Activated CD8-positive, alpha-beta memory T cell treated with anti-CD3 and anti-CD28 coated beads, Interleukin-2, amount 10 ng/mL, durations not matched to agents 7 days and 5 days (primary cell): ENCODE data around the gene ARHGAP6. TPM values are rescaled to one million over a fixed set of nuclear protein-coding genes. Genes with fewer than 3 reads are reported as not detected.

Experiments
- ATAC-seq: fragments of 150-1000 bp; cut with Tn5 transposase; one replicate; pipeline ENCODE4 v1.10.0; 2021; ENCODE audit warnings: moderate library complexity
- CTCF ChIA-PET: fragments of 350-600 bp; sonication (Branson Sonifier 250); formaldehyde crosslinking; loops from one replicate; lab custom pipeline; 2021; ENCODE audit warnings: antibody characterized with exemption; lab: Charles Lee
- DNase-seq: peaks from one replicate; pipeline ENCODE4 v3.0.0-alpha.2; 2020
- H3K27ac Mint-ChIP-seq: one replicate; pipeline ENCODE4 v1.8.0; 2021; ENCODE audit warnings: mild to moderate bottlenecking, mixed read lengths
- H3K27me3 Mint-ChIP-seq: one replicate; pipeline ENCODE4 v1.8.0; 2021; ENCODE audit warnings: mixed read lengths
- H3K36me3 Mint-ChIP-seq: one replicate; pipeline ENCODE4 v1.8.0; 2021; ENCODE audit warnings: mild to moderate bottlenecking, mixed read lengths
- H3K4me1 Mint-ChIP-seq: one replicate; pipeline ENCODE4 v1.8.0; 2021; ENCODE audit warnings: mixed read lengths
- H3K4me3 Mint-ChIP-seq: one replicate; pipeline ENCODE4 v1.8.0; 2021; ENCODE audit warnings: mild to moderate bottlenecking, moderate library complexity, mixed read lengths
- H3K9me3 Mint-ChIP-seq: one replicate; pipeline ENCODE4 v1.8.0; 2022; ENCODE audit warnings: low read depth, mixed read lengths
- microRNA-seq: library from miRNA; unstranded; fragments of <30 nt; microRNA quantifications from one replicate; pipeline ENCODE4 v1.2.0, GENCODE V29; 2022
- total RNA-seq, 2 experiments: library from RNA; stranded (reverse); gene quantifications; one replicate each; pipeline ENCODE4 v1.2.3, GENCODE V29; 2021

The ARHGAP6 gene
- total RNA-seq, 2 experiments from 2014 or later: not detected

- no peaks in the 10 kb centered on the region for H3K9me3 Mint-ChIP-seq
- H3K36me3 Mint-ChIP-seq: no peaks in the 10 kb centered on the region
- H3K4me3 Mint-ChIP-seq: no peak overlapping the region
- DNase-seq (no peak), ATAC-seq (no peak)
- H3K4me1 Mint-ChIP-seq: peaks cover 2% of the 10 kb centered on the region
- H3K27me3 Mint-ChIP-seq: no peaks in the 10 kb centered on the region
- CTCF ChIA-PET: no interaction called here
- H3K27ac Mint-ChIP-seq: no peak overlapping the region
These were observed 567.8 kb downstream of the ARHGAP6 start for GRCh38 chrX:11097933-11098332.

GRCh38 chrX:11089802-11090201, 575.9 kb downstream of the ARHGAP6 start:
- Mint-ChIP-seq H3K27ac (no peak overlapping the region), H3K4me1 (no peaks in the 10 kb centered on the region), H3K36me3 (no peaks in the 10 kb centered on the region), H3K27me3 (no peaks in the 10 kb centered on the region), H3K9me3 (peaks cover 2% of the 10 kb centered on the region), H3K4me3 (no peak overlapping the region)
- DNase-seq (no peak), ATAC-seq (no peak)
- CTCF ChIA-PET: no interaction called here

Small RNA genes lying within 50 kb of the gene (microRNA-seq; reads per million reads assigned to microRNA genes)
- gene MIR548AX: not detected

Other genes starting within 250 kb of the ARHGAP6 start
- gene MSL3, start 92.3 kb upstream of the ARHGAP6 start, total RNA-seq: 10 to 100 TPM; 44.3 to 49.9 TPM